HL-60/S4 (cell line): ENCODE measurements around the gene SH3RF3.

Experiments
- in situ Hi-C: fragments of 300-500 bp; cut with MboI; formaldehyde crosslinking; loops from 2 replicates; pipeline ENCODE4 v1.14.3; 2022; ENCODE audit warnings: low sequenced_read_pairs

The SH3RF3 gene

DNA sequence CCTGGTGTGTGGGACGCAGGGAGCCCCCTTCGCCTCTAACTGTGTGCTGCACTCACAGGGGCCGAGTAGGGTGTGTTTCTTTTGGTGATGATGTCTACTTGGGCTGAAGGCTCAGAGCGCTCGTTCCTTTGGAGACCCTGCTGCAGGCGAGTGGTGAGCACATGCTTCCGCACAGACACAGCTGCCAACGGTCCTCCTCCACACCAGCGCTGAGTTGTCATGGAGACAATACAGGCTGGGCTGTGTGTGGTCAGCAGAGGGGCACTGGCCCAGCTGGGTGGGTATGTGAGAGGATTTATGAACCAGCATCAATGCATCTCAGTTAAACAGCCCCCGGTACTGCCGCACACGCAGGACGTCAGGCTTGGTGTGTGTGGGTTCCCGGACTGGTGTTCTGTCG lies 143.5 kb downstream of the SH3RF3 start:
- in situ Hi-C loops: no loop called here

DNA sequence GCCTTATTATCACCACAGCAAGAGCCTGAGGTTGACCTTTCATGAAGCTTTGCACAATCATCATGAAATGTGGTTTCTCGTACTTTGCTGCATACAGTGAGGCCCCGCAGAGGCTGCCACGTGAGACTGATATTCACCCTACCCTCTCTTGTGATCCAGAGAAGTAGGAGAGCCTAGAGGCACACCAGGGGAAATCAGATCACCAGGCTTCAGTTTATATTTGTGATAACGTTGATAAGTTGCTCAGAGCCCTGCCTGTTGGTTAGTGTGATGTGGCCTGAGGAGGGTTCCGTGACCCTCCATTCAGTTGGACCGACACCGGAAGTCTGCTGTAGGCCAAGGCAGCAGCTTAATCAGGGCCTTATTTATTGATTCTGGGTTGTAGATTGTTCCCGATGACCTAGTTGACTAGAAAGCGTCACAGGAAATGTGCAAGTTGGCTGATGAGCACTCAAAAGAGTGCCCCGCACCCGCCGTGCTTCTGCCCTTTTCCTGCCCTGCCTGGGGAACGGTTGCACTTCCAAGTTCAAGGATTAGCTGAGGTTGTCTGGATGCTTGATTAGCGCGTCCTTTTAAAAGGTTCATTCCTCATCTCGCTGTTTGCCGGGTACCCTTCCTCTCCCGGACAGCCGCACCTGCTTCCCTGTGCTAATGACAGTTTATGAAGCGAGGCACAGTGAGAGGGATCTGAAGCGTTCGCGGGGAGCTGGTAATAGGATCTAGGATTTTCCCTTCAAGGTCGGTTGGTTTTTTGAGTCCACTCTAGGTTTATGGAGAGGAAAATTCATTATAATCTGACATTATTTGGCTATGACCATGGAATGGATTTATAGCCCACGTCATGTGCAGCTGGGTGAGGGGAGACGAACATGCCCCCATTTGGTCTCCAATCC lies 146.4 kb downstream of the SH3RF3 start:
- in situ Hi-C loops: no loop called here

DNA sequence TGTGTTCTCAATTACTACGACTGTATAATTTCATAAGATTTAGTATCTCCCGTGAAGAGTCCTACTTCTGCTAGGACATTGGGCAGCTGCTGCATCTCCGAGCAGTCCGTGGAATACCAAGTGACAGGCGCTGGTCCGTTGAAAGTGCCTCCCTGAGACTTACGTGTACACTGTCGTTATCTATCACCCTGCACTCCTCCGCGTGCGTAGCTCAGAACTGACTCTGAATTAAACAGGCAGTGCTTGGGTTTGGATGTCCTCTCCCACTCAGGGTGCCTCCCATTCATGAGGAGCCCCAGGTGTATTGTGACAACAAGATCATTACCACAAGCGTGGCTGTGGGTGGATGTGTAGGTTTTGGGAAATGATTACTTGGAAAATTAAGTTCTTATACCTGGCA lies 148.4 kb downstream of the SH3RF3 start:
- in situ Hi-C loops: no loop called here

DNA sequence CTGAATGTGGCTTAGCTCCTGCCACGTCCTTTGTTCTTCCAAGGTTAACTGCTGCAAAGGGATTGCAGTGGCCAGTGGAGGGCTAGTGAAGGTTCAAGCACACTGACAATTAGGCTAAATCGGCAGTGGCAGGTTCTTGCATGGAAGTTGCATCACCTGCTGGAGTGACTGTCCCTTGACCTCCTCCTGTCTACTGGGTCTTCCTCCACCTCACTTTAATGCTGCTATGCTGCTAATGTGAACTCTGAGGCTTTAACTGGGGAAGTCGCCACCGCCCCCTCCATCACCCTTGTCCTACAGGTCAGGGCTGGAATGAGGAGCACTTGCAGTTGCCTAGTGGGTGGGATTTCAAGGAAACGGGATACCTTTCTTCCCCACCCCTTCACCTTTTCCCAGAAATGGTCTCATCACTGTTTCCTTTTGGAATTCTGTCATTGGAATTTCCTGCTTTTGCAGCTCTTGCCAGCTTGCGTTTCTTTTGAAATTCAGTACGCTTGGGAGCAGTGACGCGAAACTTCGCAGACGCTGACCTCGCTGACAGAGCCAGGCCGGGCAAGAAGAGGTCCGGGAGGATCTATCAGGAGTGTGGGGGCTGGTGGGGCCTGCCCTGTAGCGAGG lies 150.3 kb downstream of the SH3RF3 start:
- in situ Hi-C loops: no loop called here

DNA sequence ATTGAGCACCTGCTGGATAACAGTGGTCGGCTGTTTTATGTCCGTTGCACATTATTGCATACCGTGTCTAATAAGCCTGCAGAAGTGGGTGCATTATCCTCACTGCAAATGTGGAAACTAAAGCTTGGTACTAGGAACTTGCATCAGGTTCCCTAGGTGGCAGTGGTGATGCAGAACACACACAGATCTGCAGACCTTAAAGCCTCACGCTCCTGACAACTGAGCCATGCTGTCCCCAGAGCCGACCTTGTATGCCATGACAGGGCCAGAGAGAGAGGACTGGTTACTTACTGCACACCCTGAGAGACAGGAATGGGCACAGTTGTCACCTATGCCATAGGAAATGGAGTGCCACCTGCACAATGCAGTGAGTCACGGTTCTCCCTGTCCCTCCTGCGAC lies 151.8 kb downstream of the SH3RF3 start:
- in situ Hi-C loops: no loop called here

DNA sequence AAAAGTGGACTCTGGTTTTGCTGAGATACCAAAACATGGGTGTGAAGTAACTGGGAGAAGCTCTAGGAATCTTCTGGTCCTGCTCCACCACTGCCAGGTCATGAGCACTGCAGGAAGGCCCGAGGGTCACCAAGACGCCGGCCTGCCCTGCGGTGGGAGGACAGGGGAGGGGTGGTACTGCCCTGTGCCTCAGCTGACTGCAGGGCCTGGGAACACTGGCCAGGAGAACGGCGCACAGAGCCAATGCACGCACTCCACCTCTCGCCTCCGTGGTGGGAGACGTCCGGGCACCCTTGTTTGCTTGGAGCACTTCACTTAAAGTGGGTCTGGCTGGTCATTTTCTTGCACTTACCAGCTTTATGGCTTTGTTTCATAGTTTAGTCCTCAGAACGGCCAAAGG lies 153.4 kb downstream of the SH3RF3 start:
- in situ Hi-C loops: no loop called here

DNA sequence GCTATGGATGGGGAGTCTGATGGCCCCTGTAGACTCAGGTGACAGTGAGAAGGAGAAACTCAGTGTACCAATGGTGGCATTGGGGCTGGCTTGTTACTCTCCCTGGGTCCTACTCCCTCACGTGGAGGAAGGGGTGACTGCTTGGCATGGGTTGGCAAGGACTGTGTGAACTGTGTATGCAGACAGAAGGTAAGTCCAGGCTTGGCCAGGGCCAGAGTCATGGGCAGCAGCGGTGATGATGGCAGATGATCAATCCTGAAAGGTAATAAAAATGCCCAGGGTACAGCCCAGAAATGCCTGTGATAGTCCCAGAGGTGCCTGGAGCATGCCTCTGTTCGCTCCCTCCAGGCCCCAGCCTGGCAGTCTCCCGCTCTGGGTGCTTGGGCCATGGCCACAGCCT lies 153.9 kb downstream of the SH3RF3 start:
- in situ Hi-C loops: no loop called here

DNA sequence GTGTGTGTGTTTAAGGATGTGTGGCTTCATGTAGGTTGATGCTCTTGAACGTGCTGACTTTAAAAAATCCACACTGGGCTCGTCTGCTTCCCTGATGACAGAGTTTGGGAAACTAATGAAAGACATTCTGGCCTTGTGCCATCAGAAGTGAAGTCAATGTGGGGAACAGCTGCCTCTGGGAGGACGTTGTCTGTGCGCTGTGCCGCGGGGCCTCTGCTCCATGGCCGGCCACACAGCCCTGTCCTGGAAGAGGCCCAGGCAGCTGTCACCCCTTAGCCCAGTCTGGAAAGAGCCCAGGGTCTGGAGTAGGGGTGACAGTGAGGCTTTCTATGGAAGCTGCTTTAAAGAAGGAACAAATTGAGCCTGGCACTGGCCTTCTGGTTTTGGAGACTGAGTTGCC lies 155.8 kb downstream of the SH3RF3 start:
- in situ Hi-C loops: no loop called here

DNA sequence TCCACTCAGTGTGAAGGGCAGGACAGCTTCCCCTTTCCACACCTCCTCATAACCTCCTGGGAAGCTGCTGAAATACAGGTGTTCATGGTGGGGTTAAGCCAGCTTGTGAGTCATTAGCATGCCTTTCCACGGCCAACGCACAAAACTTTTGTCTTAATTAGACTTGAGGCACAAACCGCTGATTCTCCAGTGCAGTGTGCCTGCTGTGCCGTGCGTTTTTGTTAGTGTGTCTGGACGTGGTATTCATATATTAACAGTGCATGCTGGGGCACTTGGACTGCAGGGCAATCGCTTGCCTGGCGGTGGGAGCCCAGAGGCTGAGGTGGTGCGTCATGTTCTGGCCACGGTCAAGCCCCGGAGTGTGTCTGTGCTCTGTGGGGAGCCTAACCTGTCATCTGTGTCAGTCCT lies 156.2 kb downstream of the SH3RF3 start:
- in situ Hi-C loops: no loop called here

DNA sequence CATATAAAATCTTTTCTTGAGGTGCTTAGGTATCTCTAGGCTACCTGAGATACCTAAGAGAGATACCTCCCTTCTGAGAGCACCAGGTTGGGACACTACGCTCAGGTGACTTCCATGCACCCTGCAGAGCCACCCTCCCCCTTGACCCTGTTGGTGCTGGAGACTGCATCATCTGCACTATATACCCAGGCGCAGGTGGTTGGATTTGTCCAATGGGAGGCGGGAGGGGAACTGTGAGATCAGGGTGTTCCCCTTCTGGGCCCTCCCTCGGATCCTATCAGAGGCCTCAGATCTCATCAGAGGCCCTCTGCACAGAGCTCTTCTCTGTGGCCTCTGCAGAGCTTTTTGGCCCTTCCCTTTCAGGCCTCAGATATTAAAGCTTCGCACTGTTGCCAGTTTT lies 158.4 kb downstream of the SH3RF3 start:
- in situ Hi-C loops: no loop called here

DNA sequence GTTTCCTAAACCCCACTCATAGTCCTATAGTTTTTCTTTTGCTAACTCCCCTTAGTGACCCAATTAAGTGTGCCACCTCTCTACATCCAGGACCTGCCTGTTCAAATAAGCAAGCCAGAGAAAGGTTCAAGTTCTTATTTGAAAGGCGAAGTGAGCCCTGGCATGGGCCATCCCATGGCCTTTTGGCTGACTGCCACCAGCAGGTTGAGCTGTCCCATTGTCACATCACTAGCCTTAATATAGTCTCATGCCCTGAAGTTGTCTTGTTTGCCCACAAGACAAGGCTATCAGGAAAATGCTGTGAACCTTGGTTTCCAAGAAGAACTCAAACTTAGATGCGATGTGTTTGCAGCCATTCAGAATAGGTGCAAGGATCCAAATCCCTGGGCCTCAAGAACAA lies 158.8 kb downstream of the SH3RF3 start:
- in situ Hi-C loops: no loop called here

DNA sequence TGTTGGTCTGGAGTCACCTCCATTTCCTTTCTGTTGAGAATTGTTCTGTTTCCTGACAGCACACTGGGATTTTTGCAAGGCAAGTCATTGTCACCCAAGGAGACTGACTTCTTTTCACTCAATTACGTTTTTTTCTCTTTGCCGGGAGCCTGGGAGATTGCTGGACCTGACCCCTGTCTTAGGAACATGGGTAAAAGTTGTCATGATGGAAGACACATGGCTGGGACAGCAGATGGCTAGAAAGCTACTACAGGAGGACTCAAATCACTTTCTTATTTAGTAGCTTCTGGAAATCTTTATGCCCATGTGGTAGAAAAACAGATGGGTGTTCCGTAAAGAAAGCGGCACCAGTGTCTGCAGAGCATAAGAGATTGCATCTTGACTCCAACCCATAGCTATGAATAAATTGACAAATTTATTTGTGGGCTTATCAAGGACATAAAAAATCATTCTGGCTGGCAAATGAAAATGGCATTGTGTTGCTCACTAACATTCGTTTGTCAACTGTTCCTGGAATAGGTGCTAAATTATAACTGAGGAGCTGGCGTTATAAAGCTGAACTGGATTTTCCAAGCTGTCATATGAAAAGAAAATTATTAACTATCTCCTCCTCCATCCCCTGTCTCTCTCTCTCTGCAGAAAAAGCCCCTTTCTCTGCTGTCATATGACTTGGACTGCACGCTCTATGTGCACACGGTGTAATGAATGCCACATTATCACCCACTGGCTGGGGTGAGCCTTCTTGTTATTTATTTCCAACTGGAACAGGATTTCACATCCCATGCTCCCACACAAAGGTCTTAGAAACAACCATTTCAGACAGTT lies 159.8 kb downstream of the SH3RF3 start:
- in situ Hi-C loops: no loop called here

DNA sequence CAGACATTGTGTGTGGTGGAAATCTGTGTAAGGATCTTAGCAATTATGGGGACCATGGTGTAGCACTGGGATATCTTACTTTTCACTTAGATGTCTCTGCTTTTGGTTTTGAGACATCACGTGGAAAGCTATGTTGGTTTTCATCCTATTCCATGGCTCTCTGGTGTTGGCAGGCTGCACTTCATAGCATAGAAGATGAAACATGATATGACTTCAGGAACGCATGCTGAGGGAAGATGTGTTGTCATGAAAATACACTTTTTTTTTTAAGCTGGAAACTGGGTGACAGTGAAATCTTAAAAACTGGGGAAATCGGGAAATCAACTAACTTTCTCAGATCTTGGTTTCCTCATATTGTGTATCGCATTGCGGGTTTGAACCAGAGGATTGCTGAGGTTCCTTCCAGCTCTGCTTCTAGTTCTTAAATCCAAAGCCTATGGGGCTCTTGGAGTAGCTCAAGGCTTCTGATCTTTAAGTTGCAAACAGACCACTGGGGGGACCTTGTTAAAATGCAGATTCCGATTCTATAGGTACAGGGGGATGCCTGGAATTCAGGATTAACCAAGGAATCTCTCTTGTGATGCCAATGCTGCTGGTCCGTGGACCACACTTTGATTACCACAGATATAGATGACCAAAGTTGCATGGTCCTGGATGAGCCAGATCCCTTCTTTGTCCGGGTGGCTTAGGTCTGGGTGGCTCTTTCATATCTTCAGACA lies 160.7 kb downstream of the SH3RF3 start:
- in situ Hi-C loops: no loop called here

DNA sequence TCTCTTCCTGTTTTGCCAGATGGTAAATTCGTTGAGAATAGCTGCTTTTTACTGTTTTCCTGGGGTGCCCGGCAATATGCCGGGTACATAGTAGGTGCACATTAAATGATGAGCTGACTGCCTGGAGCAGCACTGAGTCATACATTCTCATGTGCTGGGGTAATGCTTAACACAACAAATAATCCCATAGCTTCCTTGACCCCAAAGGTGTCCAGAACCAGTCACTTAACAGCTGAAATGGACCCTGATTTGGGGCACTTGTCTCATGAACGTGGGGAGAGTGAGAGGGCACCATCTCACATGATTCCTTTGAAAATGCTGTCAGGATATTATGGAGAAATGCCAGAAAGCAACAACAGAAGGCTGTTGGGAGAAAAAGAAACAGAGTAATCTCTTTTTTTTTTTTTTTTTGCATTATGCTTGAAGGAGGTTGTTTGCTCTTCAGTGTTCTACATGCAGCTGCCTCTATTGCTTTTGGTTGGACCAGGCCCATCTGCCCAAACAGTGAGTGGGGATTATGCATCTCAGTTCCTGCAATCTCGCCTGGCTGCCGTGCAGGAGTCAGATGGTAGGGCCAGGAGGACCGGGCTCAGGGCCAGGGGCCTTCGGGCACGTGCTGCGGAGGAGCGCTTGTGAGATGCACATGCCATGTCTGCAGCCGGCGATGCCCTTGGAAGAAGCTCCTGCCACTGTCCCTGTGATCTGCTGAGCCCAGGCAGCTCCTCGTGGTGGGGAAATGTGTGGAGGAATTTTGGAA lies 162.1 kb downstream of the SH3RF3 start:
- in situ Hi-C loops: no loop called here

DNA sequence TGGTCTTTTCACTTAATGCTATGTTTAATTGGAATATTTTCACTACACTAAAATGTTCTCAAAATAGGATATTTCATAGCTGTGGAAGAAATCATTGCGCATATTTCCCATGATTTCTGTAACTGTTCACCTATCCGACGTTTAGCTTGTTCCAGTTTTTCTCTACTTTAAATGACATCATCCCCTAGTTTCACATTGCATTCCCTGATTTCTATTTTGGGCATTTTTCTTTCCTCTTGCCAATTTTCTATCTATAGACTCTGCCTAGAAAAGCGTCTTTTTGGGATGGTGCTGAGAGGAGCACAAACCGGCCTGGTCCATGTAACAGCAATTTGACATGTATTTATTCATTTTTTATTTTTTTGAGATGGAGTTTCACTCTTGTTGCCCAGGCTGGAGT lies 163.4 kb downstream of the SH3RF3 start:
- in situ Hi-C loops: no loop called here

DNA sequence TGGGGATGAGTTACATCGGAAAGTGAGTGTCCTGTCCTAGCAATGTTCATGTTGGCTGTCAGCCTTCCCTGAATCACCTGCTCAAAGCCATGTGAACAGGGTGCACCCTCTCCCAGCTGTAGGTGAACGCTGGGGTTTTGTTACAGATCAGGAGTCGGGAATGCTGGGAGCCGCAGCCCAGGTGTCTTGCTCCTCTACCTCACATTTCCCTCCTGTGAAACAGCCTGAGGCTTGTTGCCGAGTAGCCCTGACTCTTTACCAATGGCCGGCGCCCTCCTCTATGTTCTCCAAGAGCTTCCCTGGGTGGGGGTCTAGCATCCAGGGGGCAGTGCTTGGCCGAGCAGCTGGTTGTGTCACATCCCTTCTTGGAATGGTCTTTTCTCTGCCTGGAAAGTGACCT lies 164.7 kb downstream of the SH3RF3 start:
- in situ Hi-C loops: no loop called here

DNA sequence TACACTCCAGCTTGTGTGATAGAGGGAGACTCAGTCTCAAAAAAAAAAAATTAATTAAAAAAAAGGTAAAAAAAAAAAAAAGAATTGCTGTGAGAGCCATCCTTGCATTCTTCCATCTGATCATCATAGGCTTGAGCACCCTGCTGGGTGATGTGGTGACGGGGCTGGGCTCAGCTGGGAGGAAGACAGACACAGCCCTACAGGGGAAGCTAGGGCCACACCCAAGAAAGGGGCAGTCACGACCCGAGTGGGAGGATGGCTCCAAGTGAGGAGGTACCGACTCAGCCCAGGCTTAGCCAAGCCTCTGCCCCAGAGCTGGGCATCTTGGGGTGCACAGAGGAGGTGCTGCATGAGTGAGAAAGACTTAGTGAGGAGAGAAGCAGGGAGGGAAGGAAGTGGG lies 165.5 kb downstream of the SH3RF3 start:
- in situ Hi-C loops: no loop called here

DNA sequence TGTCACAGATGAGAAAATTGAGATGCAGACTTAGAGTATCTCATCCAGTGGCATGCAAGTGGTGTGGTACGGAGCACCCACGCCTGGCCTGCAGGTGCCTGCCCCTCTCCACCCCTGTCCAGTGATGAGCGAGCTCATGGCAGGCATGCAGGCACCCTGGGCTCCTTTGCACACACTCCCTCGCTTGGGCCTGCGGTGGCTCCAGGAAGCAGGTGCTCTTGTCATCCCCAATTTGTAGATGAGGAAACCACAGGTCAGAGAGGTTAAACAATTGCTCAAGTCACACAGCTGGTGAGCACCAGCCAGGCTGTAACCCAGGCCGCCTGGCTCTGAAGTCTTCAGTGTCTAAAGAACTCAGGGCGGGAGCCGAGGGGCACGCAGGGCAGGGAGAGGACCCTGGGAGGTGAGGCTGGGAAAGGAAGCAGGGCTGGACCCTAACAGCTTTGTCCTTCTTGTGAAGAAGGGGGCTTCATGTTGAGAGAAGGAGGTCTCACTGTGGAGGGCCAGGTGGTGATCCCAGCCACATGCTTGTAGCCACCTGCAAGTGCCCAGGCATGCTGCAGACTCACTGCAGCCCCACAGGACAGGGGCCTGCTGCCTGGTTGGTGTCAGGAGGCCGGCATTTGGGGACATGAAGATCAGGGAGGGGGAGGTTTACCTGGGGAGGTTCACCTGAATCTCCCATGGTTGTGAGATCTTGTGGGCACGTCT lies 166.2 kb downstream of the SH3RF3 start:
- in situ Hi-C loops: no loop called here

DNA sequence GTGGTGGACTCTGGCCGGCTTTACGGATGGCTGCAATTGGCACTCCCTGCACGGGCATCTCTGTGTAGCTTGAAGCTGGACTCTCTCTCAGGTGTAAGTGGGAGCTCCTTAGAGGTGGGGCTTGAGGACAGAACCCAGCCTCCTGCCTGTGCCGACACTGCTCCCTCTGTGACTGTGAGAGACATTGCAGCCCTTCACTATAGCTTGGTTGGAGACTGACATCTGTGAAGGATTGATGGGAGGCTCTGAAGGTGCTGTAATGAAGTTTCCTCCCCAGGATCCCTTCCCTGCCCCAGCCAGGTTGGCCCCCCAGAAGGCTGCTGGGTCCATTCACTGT lies 166.7 kb downstream of the SH3RF3 start:
- in situ Hi-C loops: no loop called here
